Germinal center (tissue), 1 donor: ENCODE measurements around the gene CPTP.
"Not testable (repeated sequence)": the region's sequence is repeated elsewhere in the genome, so short reads cannot be mapped to it uniquely, and the experiment has no call there.

Experiments used
- DNase-seq: peaks from one replicate; pipeline ENCODE4 v3.0.0; 2012; ENCODE audit warnings: mixed read lengths, low spot score

Gene CPTP

DNA sequence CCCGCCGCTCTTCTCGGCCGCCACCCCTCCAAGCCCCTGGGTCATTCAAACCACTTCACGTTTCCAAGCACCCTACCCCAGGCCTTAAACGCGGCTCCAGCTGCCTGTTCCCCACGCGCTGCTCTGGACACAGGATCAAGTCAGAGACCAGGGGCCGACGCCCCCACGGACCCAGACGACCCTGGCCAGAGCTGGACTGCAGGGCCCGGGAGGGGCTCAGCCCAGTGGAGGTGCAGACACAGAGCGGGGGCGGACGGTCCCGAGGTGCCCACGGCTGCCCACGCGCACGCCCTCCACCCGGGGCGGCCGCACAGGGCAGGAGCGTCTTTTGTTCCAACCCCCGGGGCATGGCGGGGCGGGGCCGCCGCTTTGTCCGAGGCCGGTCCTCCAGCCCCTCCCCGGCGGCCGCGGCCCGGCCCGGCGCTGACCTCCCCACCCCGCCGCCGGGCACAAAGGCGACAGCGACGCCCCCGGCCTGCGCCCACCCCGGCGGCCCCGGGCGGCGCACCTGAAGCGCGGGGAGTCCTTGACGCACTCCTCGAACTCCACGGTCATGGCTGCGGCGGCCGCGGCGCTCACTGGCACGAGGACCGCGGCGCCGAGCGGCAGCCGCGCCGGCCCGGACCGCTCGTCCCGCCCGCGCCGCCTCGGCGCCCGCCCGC lies 17.2 kb upstream of the CPTP start:
- DNase-seq: no peak

DNA sequence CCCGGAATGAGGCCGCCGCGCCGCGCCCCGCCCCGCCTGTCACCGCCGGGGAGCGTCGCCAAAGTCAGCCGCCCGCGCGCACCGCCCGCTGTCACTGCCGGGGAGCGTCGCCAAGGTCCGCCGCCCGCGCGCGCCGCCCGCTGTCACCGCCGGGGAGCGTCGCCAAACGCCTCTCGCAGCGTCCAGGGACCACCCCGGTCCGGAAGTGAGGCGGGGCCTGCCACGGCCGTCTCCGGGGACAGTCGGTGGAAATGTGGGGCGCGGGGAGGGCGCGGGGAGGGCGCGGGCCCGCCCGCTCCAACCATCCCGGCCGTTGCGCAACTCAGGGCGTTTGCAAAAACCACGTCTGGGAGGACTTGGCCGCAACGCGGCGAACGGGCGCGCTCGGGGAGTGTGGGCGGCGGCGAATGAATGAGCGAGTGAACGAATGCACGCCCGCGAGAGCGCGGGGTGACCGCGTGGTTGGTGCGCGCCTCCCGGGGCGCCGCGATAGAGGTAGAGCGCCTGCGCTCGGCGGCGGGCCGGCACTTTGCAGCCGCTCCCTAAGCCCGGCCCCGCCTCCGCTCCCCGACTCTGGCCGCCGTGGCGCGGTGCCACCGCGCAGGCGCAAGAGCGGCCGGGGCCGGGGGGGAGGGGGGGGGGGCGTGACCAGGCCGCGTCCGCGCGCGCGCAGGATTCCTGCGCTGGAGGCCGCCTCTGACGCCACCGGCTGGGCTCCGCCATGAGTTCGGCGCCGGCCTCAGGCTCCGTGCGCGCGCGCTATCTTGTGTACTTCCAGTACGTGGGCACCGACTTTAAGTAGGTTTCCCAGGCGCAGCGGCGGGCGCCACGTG lies 16.5 kb upstream of the CPTP start, which contains the start of the genes ACAP3 and PUSL1:
ACAP3 (minus strand) TSS at position 8 of the 833 bp plus-strand sequence. CDS start 115 bp downstream, outside the sequence.
PUSL1 (plus strand) TSS at position 675 of the 833 bp plus-strand sequence; CDS start at position 722, 47 bp downstream.
- peak; percentile 97 for DNase-seq

DNA sequence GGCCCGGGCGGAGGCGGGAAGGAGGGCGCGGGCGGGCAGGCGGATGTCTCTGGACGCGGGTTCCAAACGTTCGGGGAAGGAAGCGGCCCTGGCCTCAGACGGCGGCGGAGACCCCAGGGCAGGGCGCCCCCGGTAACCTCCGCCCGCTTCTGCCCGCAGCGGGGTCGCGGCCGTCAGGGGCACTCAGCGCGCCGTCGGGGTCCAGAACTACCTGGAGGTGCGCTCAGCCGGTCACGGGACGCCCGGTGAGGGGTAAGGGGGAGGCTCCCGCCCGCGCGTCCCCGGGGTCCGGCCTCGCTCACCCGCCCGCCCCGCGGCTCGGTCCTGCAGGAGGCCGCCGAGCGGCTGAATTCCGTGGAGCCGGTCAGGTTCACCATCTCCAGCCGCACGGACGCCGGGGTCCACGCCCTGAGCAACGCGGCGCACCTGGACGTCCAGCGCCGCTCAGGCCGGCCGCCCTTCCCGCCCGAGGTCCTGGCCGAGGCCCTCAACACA lies 15.8 kb upstream of the CPTP start:
- no peak for DNase-seq

DNA sequence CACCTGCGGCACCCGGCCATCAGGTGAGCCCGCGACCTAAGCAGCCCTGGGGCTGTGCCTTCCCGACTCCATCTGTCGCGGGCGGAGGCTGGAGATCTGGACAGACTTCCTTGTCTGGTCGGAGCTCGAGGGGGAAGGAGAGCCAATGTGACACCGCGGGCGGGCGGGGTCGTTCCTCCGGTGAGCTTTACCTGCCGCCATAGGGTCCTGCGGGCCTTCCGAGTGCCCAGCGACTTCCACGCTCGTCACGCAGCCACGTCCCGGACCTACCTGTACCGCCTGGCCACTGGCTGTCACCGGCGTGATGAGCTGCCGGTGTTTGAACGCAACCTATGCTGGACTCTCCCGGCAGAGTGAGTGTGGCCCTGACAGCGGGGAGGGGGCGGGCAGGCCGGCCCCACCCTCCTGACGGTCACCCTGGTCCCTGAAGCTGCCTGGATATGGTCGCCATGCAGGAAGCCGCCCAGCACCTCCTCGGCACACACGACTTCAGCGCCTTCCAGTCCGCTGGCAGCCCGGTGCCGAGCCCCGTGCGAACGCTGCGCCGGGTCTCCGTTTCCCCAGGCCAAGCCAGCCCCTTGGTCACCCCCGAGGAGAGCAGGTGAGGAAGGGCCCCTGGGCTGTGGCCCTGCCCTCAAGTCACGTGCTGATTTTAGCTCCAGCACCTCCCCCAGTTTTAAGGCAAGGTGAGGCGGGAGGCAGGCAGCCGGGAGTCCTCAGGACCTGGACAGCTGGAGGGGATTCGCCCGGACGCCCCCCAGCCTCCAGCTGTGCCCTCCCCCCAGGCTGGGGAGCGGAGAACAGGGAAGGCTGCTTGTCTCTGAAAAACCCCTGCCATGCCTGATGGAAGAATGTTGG lies 15.1 kb upstream of the CPTP start:
- DNase-seq: no peak

DNA sequence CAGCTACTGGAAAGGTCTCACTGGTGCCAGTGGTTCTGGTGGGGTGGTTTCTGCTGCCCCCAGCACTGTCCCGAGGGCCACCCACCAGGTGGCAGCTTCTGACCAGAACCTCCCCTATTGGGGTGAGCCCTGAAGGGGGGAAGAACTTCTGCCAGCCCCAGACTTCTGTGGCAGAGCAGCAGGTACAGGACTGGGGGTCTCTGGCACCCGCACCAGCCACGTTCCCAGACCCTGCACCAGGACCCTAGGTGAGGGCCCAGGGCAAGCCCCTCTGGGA lies 14.6 kb upstream of the CPTP start:
- no peak for DNase-seq

DNA sequence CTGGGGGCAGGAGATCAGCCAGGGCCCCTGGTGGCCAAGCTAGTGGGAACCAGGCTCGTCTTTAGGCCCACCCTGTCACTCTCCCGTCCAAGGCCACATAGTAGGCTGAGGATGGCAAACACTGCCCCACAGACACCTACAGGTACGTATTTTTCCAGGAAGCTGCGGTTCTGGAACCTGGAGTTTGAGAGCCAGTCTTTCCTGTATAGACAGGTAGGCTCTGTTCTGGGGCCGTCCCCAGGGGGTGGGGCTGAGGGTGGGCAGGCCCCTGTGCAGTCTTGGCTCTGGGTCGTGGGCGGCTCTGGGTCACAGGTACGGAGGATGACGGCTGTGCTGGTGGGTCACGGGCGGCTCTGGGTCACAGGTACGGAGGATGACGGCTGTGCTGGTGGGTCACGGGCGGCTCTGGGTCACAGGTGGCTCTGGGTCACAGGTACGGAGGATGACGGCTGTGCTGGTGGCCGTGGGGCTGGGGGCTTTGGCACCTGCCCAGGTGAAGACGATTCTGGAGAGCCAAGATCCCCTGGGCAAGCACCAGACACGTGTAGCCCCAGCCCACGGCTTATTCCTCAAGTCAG lies 14.0 kb upstream of the CPTP start:
- DNase-seq: no peak

DNA sequence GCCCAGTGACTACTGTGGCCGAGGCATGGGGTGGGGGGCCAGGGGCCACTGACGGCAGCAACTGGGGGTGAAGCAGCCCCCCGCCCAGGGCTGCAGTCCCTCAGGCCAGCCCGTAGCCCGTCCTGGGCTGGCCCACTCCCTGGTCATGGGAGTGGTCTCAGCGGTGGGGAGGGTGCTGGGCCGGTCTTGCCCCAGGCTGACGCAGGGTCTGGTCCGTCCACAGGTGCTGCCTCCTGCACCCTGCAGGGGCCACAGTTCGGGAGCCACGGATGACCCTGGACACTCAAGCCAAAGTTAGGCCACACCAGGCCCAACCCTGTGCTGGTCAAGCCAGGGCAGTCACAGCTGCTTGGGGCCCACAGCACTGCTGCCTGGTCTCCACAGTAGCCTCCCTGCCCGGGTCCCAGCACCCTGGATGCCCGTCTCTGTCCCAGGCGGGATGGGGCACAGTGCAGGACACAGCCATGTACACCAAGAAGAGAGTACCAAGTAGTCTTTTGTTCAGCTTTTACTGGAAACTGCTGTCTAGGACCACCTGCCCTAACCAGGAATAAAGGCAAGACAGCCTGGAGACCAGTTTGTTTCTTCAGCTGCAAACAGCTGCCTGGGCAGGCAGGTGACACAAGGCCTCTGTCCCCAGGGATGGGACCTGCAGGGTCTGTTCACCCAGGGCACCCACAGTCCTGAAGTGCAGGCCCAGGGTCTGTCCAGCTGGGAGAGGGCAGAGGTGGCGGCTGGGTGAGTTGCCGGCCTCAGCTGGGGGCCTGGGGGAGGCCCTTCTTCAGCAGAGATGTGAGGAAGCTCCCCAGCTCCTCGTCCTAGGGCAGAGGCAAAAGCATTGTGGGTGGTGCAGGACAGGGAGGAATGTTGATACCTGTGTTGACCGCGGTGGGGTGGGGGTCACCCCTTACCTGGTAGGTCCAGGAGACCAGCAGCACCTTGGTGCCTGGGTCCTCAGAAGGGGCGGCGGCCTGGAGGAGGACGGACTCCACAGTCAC lies 13.2 kb upstream of the CPTP start:
- DNase-seq: no peak

DNA sequence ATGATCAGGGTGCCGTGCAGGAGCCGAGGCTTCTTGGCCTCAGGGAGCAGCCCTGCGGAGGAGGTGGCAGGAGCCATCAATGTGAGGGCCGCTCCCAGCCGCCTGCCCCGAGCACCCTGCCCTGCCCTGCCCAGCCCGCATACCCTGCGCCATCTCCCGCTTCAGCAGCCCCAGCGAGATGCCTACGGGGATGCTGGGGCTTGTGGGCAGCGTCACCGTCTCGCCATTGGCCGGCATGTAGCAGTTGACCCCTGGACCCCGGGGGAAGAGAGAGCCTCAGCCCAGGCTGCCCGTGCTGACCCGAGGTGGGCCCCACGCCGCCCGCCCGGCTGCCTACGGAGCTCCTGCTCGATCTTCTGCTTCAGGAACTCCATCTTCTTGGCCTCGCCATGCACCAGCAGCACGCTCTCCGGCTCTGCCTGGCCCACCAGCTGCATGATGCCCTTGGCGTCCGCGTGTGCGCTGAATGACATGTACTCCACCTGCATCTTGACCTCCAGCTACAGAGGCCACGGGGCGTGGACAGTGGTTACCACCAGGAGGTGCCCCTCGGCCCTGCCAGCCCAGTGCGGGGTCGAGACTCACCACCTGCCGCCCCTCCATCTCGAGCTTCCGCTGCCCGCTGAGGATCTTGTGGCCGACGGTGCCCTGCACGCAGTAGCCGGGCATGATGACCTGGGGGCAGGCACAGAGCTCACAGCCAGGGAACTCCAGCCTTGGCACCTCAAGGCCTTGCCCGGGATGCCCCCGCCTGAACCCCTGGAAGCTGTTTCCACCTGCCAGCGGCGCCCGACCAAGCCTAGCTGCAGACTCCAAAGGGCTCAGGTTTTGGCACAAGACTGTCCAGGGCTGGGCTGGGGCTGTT lies 11.9 kb upstream of the CPTP start:
- DNase-seq: no peak

DNA sequence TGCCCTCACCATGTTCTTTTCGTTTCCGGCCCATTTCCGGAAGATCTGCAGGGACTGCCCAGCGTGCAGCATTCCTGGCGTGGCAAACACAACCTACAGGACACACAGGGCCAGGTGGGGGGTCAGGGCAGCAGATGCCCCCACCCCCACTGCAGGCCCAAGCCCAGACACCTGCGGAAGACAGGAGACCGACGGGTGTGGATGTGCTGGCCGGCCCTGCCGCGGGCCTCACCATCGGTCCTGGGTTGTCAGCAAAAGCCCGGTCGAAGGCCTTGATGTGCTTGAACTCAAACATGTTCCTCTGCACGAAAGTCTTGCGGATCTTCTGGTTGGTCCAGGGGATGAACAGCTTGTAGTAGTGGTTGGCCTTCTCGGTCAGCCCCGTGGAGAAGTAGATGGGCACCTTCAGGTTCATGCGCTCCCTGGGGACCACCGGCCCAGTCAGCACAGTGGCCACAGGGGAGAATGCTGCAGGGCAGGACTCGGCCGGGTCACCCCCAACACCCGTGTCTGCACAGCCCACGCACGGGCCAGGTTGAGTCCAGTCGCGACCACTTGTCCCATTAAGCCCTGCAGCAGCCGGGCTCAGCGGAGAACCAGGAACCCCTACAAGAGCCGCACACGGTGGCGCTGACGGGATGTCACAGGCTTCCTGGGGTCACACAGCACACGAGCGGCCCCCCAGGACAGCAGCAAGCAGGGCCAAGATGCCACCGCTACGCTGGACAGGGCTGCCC lies 10.9 kb upstream of the CPTP start:
- no peak for DNase-seq

DNA sequence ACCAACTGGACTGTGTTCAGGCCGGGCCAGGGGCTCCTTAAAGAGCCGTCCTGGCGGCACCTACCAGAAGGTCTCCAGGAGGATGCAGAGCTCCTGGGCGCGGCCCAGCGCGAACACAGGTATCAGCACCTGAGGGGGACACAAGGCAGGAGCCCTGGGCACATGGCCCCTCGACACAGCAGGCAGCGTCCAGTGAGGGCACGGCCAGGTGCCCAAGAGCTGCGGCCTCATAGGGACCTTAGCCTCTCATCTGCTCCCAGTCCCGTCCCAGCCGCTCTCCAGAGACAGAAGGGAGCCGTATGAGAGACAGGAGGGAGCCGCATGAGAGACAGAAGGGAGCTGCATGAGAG lies 10.4 kb upstream of the CPTP start:
- DNase-seq: no peak

DNA sequence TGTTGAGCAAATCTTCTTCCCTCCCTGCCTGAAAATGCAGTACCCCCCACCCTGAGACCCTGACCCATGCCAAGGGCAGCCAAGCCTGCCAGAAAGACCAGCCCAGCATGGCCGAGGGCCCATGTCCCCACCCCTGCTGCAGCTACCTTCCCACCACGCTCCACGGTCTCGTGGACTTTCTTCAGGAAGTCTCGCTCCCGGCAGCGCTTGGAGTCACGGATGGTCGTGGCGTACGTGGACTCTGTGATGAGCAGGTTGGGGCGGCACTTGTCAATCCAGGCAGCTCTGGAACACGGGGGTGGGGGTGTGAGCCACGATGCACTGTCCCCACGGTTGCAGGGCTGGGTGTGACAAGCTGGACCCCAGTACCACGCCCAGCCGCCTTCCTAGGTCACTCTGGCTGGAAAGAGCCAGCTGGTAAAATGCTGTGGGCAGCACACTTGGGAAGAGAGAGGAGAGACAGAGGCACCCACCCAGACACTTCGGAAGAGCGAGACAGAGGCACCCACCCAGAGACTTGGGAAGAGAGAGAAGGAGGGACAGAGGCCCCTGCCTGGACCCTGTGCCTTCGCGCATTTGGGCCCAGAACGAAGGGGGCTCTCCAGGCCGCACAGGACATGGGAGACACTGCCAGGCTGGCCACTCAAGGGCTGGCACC lies 9.8 kb upstream of the CPTP start:
- DNase-seq: no peak

DNA sequence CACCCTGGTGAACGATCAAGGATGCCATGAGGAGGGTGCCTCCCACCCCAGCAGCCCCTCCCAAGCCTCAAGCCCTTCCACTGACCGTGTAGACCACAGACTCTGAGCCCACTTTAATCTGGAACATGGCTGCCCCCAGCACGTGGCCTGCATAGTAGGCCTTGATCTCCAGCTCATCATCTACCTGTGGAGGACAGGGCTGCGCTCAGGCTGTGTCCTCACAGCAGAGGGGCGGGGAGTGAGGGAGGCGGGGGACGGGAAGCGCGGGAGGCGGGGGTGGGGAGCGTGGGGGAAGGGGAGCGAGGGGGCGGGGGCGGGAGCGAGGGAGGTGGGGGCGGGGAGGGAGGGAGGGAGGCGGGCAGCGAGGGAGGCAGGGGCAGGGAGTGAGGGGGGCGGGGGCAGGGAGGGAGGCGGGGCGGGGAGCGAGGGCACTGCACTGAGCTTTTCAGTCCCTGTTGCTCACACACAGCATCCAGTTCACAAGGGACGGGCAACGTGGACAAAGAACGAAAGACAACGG lies 9.1 kb upstream of the CPTP start:
- DNase-seq: no peak

DNA sequence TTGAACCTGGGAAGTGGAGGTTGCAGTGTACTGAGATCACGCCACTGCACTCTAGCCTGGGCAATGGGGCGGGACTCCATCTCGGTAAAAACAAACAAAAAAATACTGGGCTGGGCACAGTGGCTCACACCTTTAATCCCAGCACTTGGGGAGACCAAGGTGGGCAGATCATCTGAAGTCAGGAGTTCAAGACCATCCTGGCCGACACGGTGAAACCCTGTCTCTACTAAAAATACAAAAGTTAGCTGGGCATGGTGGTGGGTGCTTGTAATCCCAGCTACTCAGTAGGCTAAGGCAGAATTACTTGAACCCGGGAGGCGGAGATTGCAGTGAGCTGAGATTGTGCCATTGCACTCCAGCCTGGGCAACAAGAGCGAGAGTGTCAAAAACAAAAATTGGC lies 8.4 kb upstream of the CPTP start:
- DNase-seq: not testable (repeated sequence)

DNA sequence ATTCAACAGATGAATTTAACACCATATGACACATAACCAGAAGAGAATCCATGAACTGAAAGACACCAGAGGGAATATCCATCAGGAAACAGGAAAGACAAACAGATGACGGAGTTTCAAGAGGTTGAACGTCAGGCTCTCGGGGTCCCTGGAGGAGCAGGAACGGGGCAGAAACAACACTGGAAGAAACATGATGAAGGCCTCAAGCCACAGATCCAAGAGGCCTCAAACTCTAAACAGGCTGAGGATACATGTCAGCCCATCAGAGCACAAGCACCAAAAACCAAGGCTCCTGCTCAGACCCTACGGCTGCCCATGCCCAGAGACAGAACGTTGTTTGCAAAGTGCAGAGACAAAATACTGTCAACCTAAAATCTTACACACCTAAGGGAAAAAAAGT lies 7.2 kb upstream of the CPTP start:
- DNase-seq: no peak

DNA sequence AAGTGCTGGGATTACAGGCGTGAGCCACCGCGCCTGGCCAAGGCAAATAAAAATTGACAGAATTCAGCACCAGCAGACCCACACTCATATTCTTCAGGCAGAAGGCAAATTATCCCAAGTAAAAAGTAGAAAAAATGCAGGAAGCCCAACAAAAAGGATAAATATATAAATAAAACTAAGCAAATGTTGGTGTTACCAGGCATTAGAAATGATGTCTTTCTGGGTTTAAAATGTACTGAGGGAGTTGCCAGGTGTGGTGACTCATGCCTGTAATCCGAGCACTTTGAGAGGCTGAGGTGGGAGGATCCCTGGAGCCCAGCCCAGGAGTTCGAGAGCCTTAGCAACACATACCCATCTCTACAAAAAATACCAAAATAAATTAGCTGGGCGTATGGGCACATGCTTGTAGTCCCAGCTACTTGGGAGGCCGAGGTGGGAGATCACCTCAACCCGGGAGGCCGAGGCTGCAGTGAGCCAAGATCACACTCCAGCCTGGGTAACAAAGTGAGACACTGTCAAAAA lies 6.4 kb upstream of the CPTP start:
- no peak for DNase-seq

DNA sequence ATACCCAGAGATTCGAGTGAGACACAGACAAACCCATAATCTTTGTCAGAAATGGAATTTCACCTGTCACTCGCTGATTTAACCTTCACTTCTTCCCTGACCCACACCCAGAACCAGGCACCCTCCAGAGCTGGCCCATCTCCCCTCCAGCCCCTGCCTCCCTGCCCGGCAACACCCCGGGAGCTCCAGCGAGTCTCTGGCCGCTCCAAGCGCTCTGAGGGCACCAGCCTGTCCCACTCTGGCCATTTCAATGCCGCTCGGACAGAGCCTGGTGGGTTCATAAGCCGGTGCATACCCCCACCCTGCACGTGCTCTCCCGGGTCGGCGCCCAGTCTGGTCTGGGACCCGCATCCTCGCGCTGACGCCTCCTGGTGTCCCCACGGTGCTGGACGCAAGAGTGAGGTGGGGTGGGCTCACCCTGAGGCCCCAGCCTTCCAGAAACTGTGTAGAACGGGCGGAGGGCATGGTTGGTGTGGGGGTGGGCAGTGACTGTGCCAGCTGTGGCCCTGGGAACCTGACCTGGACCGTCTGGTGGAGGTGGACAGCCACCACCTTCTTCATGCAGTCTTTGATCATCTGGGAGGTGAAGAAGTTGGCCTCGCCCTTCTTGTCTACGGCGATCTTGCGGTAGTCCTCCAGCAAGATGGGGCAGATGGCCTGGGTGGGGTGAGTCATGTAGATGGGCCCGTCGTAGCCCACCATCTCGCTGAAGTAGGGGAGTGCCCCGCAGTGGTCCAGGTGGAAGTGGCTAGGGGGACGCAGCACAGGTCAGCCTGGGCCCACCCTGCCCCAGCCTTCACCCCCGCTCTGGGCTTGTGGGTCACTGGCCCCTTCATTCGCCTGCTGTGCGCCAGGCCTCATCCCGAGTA lies 5.6 kb upstream of the CPTP start:
- DNase-seq: no peak

DNA sequence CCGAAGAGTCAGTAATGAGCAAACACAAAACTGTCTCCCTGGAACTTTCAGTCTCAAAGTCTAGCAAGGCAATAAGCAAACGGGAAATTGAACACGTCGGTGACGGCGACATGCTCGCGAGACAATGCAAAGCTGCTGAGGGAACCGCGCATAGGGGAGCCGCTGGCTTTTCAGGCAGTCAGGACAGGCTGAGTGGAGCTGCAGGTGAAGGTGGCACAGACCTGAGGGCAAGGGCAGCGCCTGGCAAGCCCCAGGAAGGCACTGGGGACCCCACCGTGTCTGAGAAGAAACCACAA lies 5.0 kb upstream of the CPTP start:
- DNase-seq: no peak
